Esophagus muscularis mucosa (tissue), 4 donors: ENCODE results near the gene RAB40B. TPM values are rescaled to one million over a fixed set of nuclear protein-coding genes. Genes with fewer than 3 reads are reported as not detected.

Experiments used
- DNase-seq: peaks from one replicate; pipeline ENCODE4 v3.0.0-alpha.2; 2017; ENCODE audit errors: extremely low spot score
- H3K27ac ChIP-seq, 4 donors: fragments of 200-600 bp; sonication (generic); replicated peaks in 1 of 4; 1 replicate in 3 of 4; 2 replicates in 1 of 4; pipeline ENCODE4 v1.5.1; 2016 to 2019; ENCODE audit warnings: mild to moderate bottlenecking in 1 of 4
- H3K27me3 ChIP-seq, 4 donors: fragments of 200-600 bp; sonication (generic); one replicate each; pipeline versions ENCODE4 v1.5.1 to v1.6.0; 2016 to 2019
- H3K36me3 ChIP-seq, 4 donors: fragments of 200-600 bp; sonication (generic); one replicate each; pipeline ENCODE4 v1.5.1; 2016 to 2019
- H3K4me1 ChIP-seq, 4 donors: fragments of 200-600 bp; sonication (generic); one replicate each; pipeline ENCODE4 v1.5.1; 2016 to 2019
- H3K4me3 ChIP-seq, 4 donors: fragments of 200-600 bp; sonication (generic); 1 replicate in 2 of 4; 2 replicates in 2 of 4; pipeline ENCODE4 v1.5.1; 2016 to 2019; ENCODE audit warnings: mild to moderate bottlenecking in 4 of 4, moderate library complexity in 1 of 4
- H3K9me3 ChIP-seq, 4 donors: fragments of 200-600 bp; sonication (generic); 1 replicate in 3 of 4; 2 replicates in 1 of 4; pipeline ENCODE4 v1.5.1; 2016 to 2019
- EP300 ChIP-seq: sonication (generic); formaldehyde crosslinking; IDR thresholded peaks from one replicate; pipeline ENCODE4 v1.6.1; 2017; ENCODE audit warnings: antibody characterized with exemption
- POLR2A ChIP-seq: fragments of 450-650 bp; IDR thresholded peaks from one replicate; pipeline ENCODE4 v1.6.1; 2017; ENCODE audit warnings: antibody characterized with exemption, moderate library complexity, mild to moderate bottlenecking, low read depth
- POLR2AphosphoS5 ChIP-seq, 2 donors: sonication (generic); formaldehyde crosslinking; IDR thresholded peaks; one replicate each; pipeline ENCODE4 v1.6.1; 2017; ENCODE audit warnings: antibody characterized with exemption in 2 of 2
- WGBS: methylation state at CpG from one replicate; pipeline ENCODE4 v1.1.5; 2018; 5-methylcytosine and 5-hydroxymethylcytosine counted together
- intact Hi-C: fragments of 100-400 bp; cut with DNase I; formaldehyde crosslinking; loops from one replicate; pipeline ENCODE4 v1.15.1; 2023
- small RNA-seq, 3 donors: library from RNA; depleted of rRNA; stranded (forward); fragments of <200 nt; gene quantifications; one replicate each; pipeline ENCODE3, GENCODE V24; 2016
- total RNA-seq, 4 donors: library from RNA; depleted of rRNA; stranded (reverse); fragments of >200 nt; gene quantifications; one replicate each; pipeline versions ENCODE4 v1.1.0 to v1.2.1, GENCODE V29; 2016
- TF ChIP-seq, protein P1 (sequence below), 3 experiments: fragments of 200-600 bp in 2 of 3; fragments of 450-650 bp in 1 of 3; sonication (generic) in 2 of 3; IDR thresholded peaks; one replicate each; pipeline ENCODE4 v1.5.1; 2017 to 2019; ENCODE audit warnings: antibody characterized with exemption in 3 of 3, mild to moderate bottlenecking in 2 of 3, moderate library complexity in 1 of 3

Gene RAB40B
- total RNA-seq, 4 donors from 2014 or later, result 6.2 to 24.3 (median 19.4) TPM

DNA sequence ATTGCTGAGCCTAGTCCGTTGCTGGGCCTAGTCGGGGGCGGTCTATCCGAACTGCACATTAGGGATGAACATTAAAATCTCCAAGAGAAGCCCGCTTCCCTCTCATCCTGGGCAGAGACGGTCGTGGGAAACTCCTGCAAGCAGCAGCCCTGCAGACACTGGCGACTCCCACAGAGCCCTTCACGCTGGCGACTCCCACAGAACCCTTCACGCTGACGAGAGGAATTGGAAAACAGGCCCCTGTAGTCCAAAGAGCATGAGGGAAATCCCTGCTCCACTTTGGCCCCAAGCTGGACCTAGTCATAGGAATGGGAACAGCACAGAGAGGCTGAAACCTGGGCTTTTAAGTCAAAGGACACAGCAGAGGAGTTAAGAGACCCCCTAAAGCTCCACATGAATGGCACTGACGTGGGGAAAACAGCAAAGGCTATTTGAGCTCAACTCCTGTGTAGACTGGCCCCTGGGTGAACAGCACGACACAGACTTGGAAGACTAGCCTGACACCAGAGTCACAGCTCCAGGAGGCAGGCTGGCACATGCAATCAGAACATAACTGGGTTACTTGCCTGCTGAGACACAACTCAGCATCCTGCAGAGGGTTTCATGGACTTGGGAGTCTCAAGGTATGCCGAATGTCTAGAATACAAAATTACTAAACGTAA lies 92.4 kb downstream of the RAB40B start:
- H3K27ac ChIP-seq, result no peak overlapping the region
- H3K27me3 ChIP-seq, result no peaks in the 10 kb centered on the region
- peaks cover 14 to 78% (median 69%) of the 10 kb centered on the region in 4 donors for H3K36me3 ChIP-seq
- intact Hi-C loops, result no loop called here
- no peaks in the 10 kb centered on the region for H3K9me3 ChIP-seq
- H3K4me3 ChIP-seq, result no peak overlapping the region
- TF ChIP-seq EP300, result no peak
- TF ChIP-seq POLR2AphosphoS5 (IDR thresholded peaks at IDR 0.05), result no peak
- TF ChIP-seq, protein P1, sequence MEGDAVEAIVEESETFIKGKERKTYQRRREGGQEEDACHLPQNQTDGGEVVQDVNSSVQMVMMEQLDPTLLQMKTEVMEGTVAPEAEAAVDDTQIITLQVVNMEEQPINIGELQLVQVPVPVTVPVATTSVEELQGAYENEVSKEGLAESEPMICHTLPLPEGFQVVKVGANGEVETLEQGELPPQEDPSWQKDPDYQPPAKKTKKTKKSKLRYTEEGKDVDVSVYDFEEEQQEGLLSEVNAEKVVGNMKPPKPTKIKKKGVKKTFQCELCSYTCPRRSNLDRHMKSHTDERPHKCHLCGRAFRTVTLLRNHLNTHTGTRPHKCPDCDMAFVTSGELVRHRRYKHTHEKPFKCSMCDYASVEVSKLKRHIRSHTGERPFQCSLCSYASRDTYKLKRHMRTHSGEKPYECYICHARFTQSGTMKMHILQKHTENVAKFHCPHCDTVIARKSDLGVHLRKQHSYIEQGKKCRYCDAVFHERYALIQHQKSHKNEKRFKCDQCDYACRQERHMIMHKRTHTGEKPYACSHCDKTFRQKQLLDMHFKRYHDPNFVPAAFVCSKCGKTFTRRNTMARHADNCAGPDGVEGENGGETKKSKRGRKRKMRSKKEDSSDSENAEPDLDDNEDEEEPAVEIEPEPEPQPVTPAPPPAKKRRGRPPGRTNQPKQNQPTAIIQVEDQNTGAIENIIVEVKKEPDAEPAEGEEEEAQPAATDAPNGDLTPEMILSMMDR (IDR thresholded peaks at IDR 0.05), result no peak
- no peak for TF ChIP-seq POLR2A
- WGBS, result 83% methylated on average over 11 of the region's 16 CpGs
- no peak for DNase-seq
- peaks cover 5 to 13% (median 10%) of the 10 kb centered on the region in 4 donors for H3K4me1 ChIP-seq

Small RNA genes within 50 kb of the gene (small RNA-seq; reads per million reads assigned to genes)
- 0 reads per million in 3 donors for gene MIR4525

Other genes with a start within 250 kb of the RAB40B start
- gene CYBC1, start 247.9 kb downstream of the RAB40B start, total RNA-seq, result 10 to 100 TPM; 40.7 to 78.3 (median 69.7) TPM
- gene NARF, start 240.0 kb downstream of the RAB40B start, total RNA-seq, result 10 to 100 TPM; 26.2 to 30.9 (median 29.3) TPM
- 10 to 100 TPM; 27.0 to 51.6 (median 45.3) TPM for gene FOXK2, start 179.0 kb downstream of the RAB40B start, total RNA-seq
- 10 to 100 TPM; 57.3 to 81.4 (median 74.4) TPM for gene WDR45B, start 50.3 kb downstream of the RAB40B start, total RNA-seq
- 10 to 100 TPM; 11.5 to 27.5 (median 17.3) TPM for gene FN3KRP, start 18.0 kb upstream of the RAB40B start, total RNA-seq
- 10 to 100 TPM in 1 of 4 donors, 1 to 10 TPM in 3; 3.4 to 22.7 (median 6.5) TPM for gene FN3K, start 36.9 kb upstream of the RAB40B start, total RNA-seq
- 10 to 100 TPM; 38.1 to 56.7 (median 53.6) TPM for gene TBCD, start 53.4 kb upstream of the RAB40B start, total RNA-seq
- gene ZNF750, start 141.3 kb upstream of the RAB40B start, total RNA-seq, result not detected